GM10266 (cell line): Measurements from ENCODE around the gene ALDH8A1.

Experiments
- DNase-seq: peaks from one replicate; pipeline ENCODE4 v3.0.0; 2012; ENCODE audit errors: extremely low spot score
- CTCF ChIP-seq: IDR thresholded peaks from 2 replicates; pipeline ENCODE4 v1.5.1; 2012; ENCODE audit warnings: mild to moderate bottlenecking, low read depth; ENCODE audit not compliant: control insufficient read depth, insufficient read depth; ENCODE audit errors: missing control alignments

The ALDH8A1 gene

GRCh38 chr6:134951494-134952263 is 1.8 kb upstream of the ALDH8A1 start:
- TF ChIP-seq CTCF: no peak

GRCh38 chr6:134950482-134950881 is 581 bp upstream of the ALDH8A1 start:
- no peak for DNase-seq
- no peak for TF ChIP-seq CTCF

More at GRCh38 chr6:134951494-134952263, 1.8 kb upstream of the ALDH8A1 start:
- DNase-seq: no peak

GRCh38 chr6:134948691-134949090 is 1.2 kb downstream of the ALDH8A1 start:
- DNase-seq: no peak
- no peak for TF ChIP-seq CTCF

- DNase-seq: no peak
- no peak for TF ChIP-seq CTCF
Observed at GRCh38 chr6:134948142-134948541, 1.8 kb downstream of the ALDH8A1 start.

GRCh38 chr6:134945045-134945444 is 4.9 kb downstream of the ALDH8A1 start:
- no peak for TF ChIP-seq CTCF
- DNase-seq: no peak

GRCh38 chr6:134943522-134944111 is 6.3 kb downstream of the ALDH8A1 start:
- DNase-seq: no peak
- no peak for TF ChIP-seq CTCF

GRCh38 chr6:134938896-134939295 is 11.0 kb downstream of the ALDH8A1 start:
- DNase-seq: peak; percentile 60
- TF ChIP-seq CTCF: no peak
